HG03196 (cell line): ENCODE data around the gene ZNF177.

Source experiments
- ATAC-seq: cut with Tn5 transposase; IDR thresholded peaks from one replicate; pipeline ENCODE4 v1.9.1; 2021; ENCODE audit not compliant: unreplicated experiment

Gene ZNF177

GRCh38 chr19:9427941-9428340 is 65.1 kb downstream of the ZNF177 start:
- ATAC-seq: no peak

DNA sequence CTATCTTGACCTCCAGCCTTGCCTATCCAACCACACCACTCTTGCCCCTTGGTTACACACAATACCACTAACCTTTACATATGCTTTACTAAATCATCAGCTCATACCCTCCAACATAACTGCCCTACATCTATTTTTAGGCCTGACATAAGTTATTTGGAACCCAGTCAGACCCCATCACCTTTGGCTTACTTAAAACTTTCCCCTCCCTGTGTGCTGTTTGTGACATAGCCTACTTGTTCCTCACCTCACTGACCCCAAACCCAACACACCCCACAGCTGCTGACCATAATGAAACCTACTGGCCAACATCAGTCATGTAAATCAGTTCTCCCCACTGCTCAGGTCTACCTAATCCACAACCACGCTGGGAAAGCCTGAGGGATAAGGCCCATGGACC is 67.6 kb downstream of the ZNF177 start:
- no peak for ATAC-seq

DNA sequence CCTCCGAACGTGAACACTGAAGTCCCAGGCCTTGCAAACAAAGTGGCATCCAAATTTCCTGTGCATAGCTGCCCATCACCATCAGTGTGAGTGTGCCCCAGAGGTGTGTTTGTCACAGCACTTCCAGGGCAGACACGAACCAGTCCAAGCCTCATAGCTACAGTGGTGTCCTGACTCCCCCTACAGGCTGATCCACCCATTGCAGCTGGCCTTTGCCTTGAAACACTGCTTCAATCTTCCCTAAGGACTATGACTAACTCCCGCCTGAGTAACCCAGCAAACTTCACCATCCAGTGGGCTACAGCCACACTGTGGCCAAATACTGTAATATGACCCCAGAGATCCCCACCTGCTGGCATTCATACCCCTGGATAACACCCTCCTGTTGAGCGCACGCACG is 68.7 kb downstream of the ZNF177 start:
- ATAC-seq: no peak
